GM10248 (cell line): ENCODE measurements around the gene WDR27.
"Not testable (repeated sequence)": the region's sequence is repeated elsewhere in the genome, so short reads cannot be mapped to it uniquely, and the experiment has no call there.

Experiments
- CTCF ChIA-PET: fragments of 300-600 bp; sonication (Branson Sonifier 250); formaldehyde crosslinking; extraction: SDS; loops from one replicate; lab custom pipeline; 2021; ENCODE audit warnings: antibody characterized with exemption; lab: Yijun Ruan, JAX
- POLR2A ChIA-PET: fragments of 350-650 bp; sonication (Branson Sonifier 250); formaldehyde crosslinking; extraction: SDS; loops from one replicate; lab custom pipeline; 2020; ENCODE audit warnings: antibody characterized with exemption; lab: Yijun Ruan, JAX
- DNase-seq: peaks from one replicate; pipeline ENCODE4 v3.0.0; 2012; ENCODE audit errors: extremely low spot score
- CTCF ChIP-seq: IDR thresholded peaks from 2 replicates; pipeline ENCODE4 v1.5.1; 2012; ENCODE audit warnings: mild to moderate bottlenecking, low read depth; ENCODE audit errors: extremely low read depth, missing control alignments, control extremely low read depth

WDR27 gene

GRCh38 chr6:169513478-169514193 is 188.2 kb downstream of the WDR27 start:
- CTCF ChIA-PET: interaction anchor here (0.7 kb wide), 3 partner anchors 17 to 350 kb away, joined by 3 read pairs; no protein-coding TSS in a partner anchor
- DNase-seq: no peak
- TF ChIP-seq CTCF: no peak

GRCh38 chr6:169511785-169512184 is 190.0 kb downstream of the WDR27 start:
- POLR2A ChIA-PET, DNase-seq: not testable (repeated sequence)
- CTCF ChIA-PET: interaction anchor here (1.1 to 1.2 kb wide), 2 partner anchors 20 to 143 kb away, joined by 3 to 4 read pairs; no protein-coding TSS in a partner anchor
- TF ChIP-seq CTCF: peak; percentile 20

More at GRCh38 chr6:169513478-169514193, 188.2 kb downstream of the WDR27 start:
- POLR2A ChIA-PET: no interaction called here

GRCh38 chr6:169510871-169511270 is 191.0 kb downstream of the WDR27 start:
- no peak for DNase-seq
- POLR2A ChIA-PET: no interaction called here
- no peak for TF ChIP-seq CTCF
- CTCF ChIA-PET: no interaction called here

GRCh38 chr6:169508452-169508851 is 193.4 kb downstream of the WDR27 start:
- ChIA-PET CTCF (no interaction called here), POLR2A (no interaction called here)
- TF ChIP-seq CTCF: no peak
- no peak for DNase-seq

GRCh38 chr6:169503422-169504152 is 198.2 kb downstream of the WDR27 start:
- no peak for TF ChIP-seq CTCF
- ChIA-PET POLR2A (no interaction called here), CTCF (no interaction called here)
- DNase-seq: no peak

- DNase-seq: no peak
- POLR2A ChIA-PET: no interaction called here
- CTCF ChIA-PET: no interaction called here
- TF ChIP-seq CTCF: no peak
Observed at GRCh38 chr6:169502445-169502844, 199.4 kb downstream of the WDR27 start.
